GM19025 (cell line): Measurements from ENCODE around the gene OSM.

ENCODE experiments used
- ATAC-seq: cut with Tn5 transposase; IDR thresholded peaks from one replicate; pipeline ENCODE4 v1.9.1; 2021; ENCODE audit warnings: mild to moderate bottlenecking, low read depth, moderate library complexity; ENCODE audit not compliant: unreplicated experiment

Gene OSM

DNA sequence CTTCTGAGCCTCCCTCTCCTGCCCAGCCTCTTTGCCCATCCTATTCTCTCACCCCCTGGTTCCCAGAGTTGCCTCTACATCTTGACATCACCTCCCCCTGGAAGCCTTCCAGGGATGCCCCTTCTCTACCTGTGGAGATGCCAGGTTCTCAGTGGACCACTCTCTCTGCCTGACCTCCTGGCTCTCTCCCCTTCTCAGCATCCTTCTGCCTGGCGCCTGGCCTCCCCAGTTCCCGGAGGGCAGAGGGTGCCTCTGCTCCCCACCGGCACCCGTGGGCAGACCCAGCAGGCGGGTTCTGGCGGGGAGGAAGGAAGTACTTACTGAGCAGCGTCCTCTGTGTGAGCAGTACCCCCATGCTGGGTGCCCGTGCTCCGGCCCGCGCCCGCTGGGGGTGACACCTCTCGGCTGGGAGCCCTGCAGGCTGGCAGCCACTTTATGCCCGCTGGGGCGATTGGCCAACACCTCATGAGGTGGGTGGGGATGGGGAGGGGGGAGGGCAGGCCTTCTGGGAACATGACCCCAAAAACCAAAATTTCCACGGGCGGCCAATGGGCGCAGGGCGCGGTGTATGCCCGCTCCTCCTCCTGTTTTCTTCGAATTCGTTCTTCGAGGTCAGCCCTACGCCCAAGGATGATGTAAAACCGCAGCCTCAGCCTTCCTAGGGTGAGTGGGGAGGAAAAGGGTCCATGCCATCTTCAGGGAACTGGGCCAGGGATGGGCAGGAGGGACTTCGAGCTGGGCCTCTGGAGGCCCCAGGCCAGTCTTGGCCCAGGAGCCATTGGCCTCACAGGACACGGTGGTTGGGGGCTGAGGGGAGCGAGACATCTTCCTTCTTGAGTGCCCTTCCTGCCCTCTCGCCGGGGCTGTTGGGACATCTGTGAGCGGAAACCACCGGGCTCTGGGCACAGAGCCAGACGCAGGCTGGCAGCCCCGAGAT, at the start of gene OSM:
TSS of gene OSM (minus strand) at position 407 of the 937 bp plus-strand sequence. CDS start at position 355, 52 bp downstream.
- ATAC-seq = no peak

DNA sequence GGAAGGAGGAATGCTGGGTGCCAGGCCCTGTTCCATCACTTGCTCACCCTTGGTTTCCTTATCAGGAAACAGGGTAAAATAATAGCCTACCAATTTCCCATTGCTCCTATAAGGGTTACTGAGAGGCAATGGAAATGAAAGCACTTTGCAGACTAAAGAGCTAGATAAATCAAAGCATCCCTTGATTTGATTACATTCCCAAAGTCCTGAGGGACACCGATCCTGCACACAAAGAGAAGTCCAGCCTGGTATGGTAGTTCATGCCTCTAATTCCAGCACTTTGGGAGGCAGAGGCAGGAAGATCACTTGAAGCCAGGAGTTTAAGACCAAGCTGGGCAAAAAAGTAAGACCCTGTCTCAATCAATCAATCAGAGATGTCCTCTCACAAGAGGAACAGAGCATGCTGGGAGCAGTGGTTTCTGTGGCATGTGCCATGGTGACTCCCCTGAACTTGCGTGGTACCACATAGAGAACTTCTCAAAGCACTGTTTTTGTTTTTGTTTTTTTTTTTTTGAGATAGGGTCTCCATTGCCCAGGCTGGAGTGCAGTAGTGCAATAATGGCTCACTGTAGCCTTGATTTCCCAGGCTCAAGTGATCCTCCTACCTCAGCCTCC, 49.4 kb upstream of the OSM start:
- no peak for ATAC-seq

GRCh38 chr22:30314915-30315314, 48.3 kb upstream of the OSM start:
- ATAC-seq = no peak

DNA sequence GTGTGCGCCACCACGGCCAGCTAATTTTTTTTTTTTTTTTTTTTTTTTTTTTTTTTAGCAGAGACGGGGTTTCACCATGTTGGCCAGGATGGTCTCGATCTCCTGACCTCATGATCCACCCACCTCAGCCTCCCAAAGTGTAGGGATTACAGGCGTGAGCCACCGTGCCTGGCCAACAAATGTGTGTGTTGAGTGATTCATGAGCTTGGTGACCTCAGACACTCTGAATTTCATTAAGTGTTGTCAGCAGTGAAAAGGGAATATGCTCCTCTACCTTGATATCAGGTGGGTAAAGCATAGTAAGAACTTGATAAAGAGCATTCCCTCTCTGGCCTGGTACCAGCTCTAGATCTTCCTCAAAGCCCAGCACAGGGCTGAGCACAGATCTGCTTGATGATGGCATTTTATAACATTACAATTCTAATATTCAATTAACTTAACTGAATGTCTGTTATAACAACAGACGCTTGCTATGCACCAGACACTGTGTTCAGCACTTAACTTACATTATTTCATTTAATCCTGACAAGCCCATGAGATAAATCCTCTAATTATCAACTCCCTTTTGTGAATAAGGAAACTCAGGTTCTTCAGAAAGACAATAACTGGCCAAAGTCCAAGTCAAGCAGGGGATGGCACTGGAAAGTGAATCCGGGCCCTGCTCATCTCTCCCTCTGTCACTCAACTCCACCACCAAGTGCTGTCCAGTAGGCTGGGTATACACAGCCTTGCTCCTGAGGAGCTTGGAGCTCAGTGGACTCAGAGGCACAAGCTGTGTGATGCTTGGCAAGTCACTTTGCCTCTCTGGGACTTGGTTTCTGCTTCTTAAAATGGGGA, 47.1 kb upstream of the OSM start:
- ATAC-seq = no peak

DNA sequence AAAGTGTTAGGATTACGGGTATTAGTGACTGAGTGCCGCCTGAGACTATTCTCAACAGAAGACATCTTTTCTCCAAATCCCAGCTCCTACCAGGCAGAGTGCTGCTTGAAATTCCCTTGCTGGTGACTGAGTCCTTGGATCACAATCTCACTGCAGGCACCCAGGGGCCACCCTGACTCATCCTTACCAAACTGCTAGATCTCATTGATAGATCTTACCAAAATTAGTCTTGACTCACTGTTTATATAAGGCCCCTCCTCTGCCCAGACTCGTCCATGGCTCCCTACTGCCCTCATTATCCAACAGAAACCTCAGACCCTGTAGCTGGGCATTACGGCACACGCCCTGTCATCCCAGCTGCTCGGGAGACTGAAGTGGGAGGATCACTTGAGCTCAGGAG, 45.4 kb upstream of the OSM start:
- no peak for ATAC-seq

- ATAC-seq = no peak
These were observed 44.5 kb upstream of the OSM start for GRCh38 chr22:30310881-30311771.

- ATAC-seq = no peak
These were observed 43.5 kb upstream of the OSM start for GRCh38 chr22:30309951-30310741.

DNA sequence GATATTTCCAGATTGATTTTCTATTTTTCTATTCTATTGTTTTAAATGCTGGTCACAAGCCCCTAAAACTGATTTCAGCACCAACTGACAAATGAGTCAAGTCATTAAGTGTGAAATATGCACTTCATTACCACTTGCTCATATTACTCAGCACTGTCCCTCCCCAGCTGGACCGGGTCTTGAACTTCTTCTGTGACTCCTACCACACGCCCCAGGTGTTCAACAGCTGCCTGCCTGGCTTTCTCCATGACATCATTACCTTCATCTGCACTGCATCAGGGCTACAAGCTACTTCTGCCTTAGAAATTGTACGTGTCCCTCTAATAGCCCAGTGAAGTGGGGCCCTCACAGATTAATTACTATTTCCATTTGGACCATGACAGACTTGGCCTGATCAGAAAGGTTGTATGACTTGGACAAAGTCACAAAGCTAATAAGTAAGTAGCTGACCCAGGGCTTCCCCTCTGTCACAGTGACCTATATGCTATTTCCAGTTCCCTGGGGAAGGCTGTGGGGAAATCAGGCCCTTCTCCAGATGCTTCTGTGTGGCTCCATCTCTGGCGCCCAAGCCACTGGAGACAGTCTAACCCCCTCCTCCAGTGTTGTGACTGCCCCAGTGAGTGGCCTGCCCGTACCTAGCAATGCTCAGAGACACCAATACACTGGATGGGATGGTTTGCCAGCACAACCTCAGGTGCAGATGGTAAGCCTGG, 42.0 kb upstream of the OSM start:
- no peak for ATAC-seq

GRCh38 chr22:30308093-30308492, 41.4 kb upstream of the OSM start:
- ATAC-seq = no peak

GRCh38 chr22:30307041-30307574, 40.5 kb upstream of the OSM start:
- ATAC-seq = no peak

GRCh38 chr22:30306627-30307011, 40.0 kb upstream of the OSM start:
- no peak for ATAC-seq

- ATAC-seq = no peak
These were observed 39.4 kb upstream of the OSM start for GRCh38 chr22:30305906-30306626.

GRCh38 chr22:30305519-30305905, 38.9 kb upstream of the OSM start:
- ATAC-seq = no peak

DNA sequence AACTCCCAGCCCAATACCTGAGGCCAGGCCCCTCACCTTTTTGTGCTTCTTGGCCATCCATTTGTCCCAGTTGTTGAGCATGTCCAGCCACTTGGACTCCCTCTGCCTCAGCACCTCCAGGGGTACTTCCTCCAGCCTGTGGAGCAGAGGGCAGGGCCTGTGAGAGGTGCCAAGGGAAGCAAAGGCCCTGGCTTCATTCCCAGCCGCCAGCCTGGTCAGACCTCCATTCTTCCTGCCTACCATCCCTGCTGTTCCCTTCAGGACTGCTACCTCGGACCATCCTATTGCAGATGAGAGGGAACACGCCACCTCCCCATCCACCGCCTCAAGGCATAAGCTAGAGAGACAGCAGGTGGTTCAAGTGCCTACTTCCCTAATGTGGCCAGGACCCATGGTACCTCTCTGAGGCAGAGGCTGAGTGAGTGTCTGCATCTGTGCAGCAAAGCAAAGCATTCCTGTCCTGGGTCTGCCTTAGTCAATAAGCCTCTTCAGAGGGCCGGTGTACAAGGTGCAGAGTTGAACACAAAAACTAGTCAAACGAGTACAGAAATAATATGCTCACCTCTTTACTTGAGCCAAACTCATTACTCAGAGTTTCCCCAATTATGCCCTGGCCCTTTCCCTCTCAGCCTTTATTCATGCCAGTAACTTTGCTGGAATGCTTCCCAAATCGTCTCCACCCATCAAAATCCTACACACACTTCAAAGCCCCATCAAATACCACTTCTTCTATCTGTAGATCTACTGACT, 38.0 kb upstream of the OSM start:
- no peak for ATAC-seq

DNA sequence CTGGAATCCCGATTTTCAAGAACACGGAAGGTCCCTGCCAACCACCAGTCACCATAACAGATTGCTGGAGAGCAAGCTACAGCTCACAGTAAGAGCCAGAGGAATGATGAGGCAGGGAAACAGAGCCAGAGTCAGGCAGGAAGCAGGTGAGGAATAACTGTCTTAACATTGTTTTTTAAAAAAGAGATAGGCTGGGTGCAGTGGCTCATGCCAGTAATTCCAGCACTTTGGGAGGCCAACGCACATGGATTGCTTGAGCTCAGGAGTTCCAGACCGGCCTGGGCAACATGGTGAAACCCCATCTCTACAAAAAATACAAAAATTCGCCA, 36.1 kb upstream of the OSM start:
- ATAC-seq = no peak

- no peak for ATAC-seq
These were observed 35.6 kb upstream of the OSM start for GRCh38 chr22:30301995-30302809.
